ENCODE data around the gene OR4A15.

DNA sequence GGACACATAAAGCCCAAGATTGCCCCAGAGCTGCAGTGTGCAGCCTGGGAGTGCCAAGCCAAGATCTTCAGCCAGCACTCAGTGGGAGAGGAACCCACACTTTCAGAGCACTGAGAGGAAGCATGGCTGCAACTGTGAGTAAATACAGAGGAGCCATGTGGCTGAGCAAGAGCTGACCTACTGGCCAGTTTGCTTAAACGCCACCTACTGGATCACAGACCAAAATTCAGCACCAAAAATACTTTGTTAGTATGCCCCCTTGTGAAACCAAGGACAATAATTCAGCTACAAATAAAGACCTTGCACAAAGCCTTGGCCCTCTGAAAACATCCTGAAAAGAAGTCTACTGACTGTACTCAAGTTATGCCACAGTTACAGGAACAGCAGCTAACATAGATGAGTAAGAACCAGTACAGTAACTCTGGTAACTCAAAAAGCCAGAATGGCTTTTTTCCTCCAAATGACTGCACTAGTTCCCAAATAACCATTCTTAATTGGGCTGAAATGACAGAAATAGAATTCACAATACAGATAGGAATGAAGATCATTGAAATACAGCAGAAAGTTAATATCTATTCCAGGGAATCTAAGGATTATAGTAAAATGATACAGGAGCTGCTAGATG lies 10.1 kb upstream of the OR4A15 start:
- TF ChIP-seq MXI1 (IDR thresholded peaks at IDR 0.05; ENCODE audit: low read depth, low read length) (no peak), TCF7 (IDR thresholded peaks at IDR 0.05; ENCODE audit: borderline replicate concordance) (no peak), TCF12 (IDR thresholded peaks at IDR 0.05; ENCODE audit: low read depth, low read length) (no peak)
- TF ChIP-seq, protein P1, sequence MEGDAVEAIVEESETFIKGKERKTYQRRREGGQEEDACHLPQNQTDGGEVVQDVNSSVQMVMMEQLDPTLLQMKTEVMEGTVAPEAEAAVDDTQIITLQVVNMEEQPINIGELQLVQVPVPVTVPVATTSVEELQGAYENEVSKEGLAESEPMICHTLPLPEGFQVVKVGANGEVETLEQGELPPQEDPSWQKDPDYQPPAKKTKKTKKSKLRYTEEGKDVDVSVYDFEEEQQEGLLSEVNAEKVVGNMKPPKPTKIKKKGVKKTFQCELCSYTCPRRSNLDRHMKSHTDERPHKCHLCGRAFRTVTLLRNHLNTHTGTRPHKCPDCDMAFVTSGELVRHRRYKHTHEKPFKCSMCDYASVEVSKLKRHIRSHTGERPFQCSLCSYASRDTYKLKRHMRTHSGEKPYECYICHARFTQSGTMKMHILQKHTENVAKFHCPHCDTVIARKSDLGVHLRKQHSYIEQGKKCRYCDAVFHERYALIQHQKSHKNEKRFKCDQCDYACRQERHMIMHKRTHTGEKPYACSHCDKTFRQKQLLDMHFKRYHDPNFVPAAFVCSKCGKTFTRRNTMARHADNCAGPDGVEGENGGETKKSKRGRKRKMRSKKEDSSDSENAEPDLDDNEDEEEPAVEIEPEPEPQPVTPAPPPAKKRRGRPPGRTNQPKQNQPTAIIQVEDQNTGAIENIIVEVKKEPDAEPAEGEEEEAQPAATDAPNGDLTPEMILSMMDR (IDR thresholded peaks at IDR 0.05 in 2 of 3, conservative IDR thresholded peaks at IDR 0.05 in 1 of 3; ENCODE audit: control insufficient read depth in 2 of 3, extremely low read depth in 1 of 3, insufficient read depth in 1 of 3, low read depth in 3 of 3, low read length in 3 of 3) = 0 out of 6 replicates have a peak, but pooled peaks of 1 of the 3 experiments have one; percentile 3
- TF ChIP-seq, protein P2, sequence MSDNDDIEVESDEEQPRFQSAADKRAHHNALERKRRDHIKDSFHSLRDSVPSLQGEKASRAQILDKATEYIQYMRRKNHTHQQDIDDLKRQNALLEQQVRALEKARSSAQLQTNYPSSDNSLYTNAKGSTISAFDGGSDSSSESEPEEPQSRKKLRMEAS (IDR thresholded peaks at IDR 0.05; ENCODE audit: low read depth, low read length) = no peak
